Measurements from ENCODE around the gene TSHZ3. TPM values are rescaled to one million over a fixed set of nuclear protein-coding genes. Genes with fewer than 3 reads are reported as not detected.

TSHZ3 gene
- total RNA-seq, 1 experiment from 2014 or later: 3.2 TPM

DNA sequence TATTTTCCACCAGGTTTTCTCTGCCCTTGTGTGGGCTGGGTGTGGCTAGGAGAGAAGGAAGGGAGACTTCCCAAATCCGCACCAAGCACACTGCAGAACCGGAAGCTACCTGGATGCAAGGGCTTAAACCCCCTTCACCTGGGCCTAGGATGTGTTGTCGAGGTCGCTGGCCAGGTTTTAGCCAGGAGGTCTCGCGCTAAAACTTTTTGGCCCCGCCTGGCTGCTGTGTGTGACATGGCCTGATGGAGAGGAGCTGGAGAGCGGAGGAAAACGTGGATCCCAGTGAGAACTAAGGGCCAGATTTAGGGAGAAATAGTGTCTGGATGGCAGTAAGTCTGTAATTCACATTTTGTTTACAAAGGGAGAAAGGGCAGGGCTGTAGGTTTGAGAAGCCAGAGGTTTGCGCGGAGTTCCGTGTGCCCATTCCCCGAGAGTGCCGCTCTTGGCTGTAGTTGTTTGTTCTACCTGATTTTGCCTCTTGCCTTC, 3.1 kb upstream of the TSHZ3 start:
- H3K4me2 ChIP-seq (ENCODE audit: insufficient read depth, insufficient read length, low read length): peak overlapping the region; percentile 94
- no peak overlapping the region for H3K27ac ChIP-seq (ENCODE audit: insufficient read length, low read depth, low read length)
- H3K4ac ChIP-seq (ENCODE audit: low read depth, low read length): no peak overlapping the region
- no peak overlapping the region for H3K14ac ChIP-seq (ENCODE audit: insufficient read depth, low read length)
- H3K23me2 ChIP-seq (ENCODE audit: insufficient read length, low read depth, low read length, poor library complexity, severe bottlenecking): peaks cover 60% of the 10 kb centered on the region
- peaks cover 8% of the 10 kb centered on the region; the same call in 1 of the 2 replicates for H3K79me2 ChIP-seq (ENCODE audit: insufficient read depth, low read length)
- no peak overlapping the region for H3T11ph ChIP-seq (ENCODE audit: low read length)
- DNase-seq: peak; percentile 55
- H3K56ac ChIP-seq (ENCODE audit: insufficient read length, low read depth, low read length): no peak overlapping the region
- H3K79me1 ChIP-seq (ENCODE audit: insufficient read depth, low read depth, low read length, poor library complexity, severe bottlenecking): no peaks in the 10 kb centered on the region
- peaks cover 18% of the 10 kb centered on the region; the same call in 1 of the 2 replicates for H3K4me1 ChIP-seq (ENCODE audit: insufficient read depth, low read length)
- no peak overlapping the region for H2BK15ac ChIP-seq (ENCODE audit: low read depth, low read length)
- no peaks in the 10 kb centered on the region for H3K9me3 ChIP-seq (ENCODE audit: control insufficient read depth, low read depth, low read length)
- Mint-ChIP-seq H3K27ac (no peak overlapping the region; a peak in 1 of 7 replicates), H3K27me3 (ENCODE audit: low read depth) (peaks cover 79% of the 10 kb centered on the region), H3K4me3 (peak overlapping the region; percentile 83 to 90), H3K36me3 (ENCODE audit: insufficient read depth in 1 of 3, low read depth in 3 of 3) (no peaks in the 10 kb centered on the region; a peak in 1 of 7 replicates), H3K4me1 (peaks cover 58 to 61% of the 10 kb centered on the region in 2 experiments), H3K9me3 (no peaks in the 10 kb centered on the region; a peak in 2 of 5 replicates)
- H2AFZ ChIP-seq (ENCODE audit: low read length): no peak overlapping the region
- peaks cover 47% of the 10 kb centered on the region for H3K27me3 ChIP-seq (ENCODE audit: insufficient read depth, low read length)
- no peak overlapping the region for H4K91ac ChIP-seq (ENCODE audit: insufficient read length, low read depth, low read length)
- H2BK12ac ChIP-seq (ENCODE audit: insufficient read length, low read depth, low read length): no peak overlapping the region
- no peak overlapping the region for H2BK120ac ChIP-seq (ENCODE audit: low read depth, low read length, poor library complexity, severe bottlenecking)
- H3K9ac ChIP-seq (ENCODE audit: extremely low read depth, insufficient read length, low read length): peak overlapping the region; percentile 46
- no peak overlapping the region for H4K8ac ChIP-seq (replicated peaks; ENCODE audit: insufficient read length, low read depth, low read length)
- no peak overlapping the region for H2BK20ac ChIP-seq (ENCODE audit: low read depth, low read length, poor library complexity, severe bottlenecking)
- H3K23ac ChIP-seq (ENCODE audit: insufficient read length, low read depth, low read length): no peak overlapping the region
- TF ChIP-seq, protein P1, sequence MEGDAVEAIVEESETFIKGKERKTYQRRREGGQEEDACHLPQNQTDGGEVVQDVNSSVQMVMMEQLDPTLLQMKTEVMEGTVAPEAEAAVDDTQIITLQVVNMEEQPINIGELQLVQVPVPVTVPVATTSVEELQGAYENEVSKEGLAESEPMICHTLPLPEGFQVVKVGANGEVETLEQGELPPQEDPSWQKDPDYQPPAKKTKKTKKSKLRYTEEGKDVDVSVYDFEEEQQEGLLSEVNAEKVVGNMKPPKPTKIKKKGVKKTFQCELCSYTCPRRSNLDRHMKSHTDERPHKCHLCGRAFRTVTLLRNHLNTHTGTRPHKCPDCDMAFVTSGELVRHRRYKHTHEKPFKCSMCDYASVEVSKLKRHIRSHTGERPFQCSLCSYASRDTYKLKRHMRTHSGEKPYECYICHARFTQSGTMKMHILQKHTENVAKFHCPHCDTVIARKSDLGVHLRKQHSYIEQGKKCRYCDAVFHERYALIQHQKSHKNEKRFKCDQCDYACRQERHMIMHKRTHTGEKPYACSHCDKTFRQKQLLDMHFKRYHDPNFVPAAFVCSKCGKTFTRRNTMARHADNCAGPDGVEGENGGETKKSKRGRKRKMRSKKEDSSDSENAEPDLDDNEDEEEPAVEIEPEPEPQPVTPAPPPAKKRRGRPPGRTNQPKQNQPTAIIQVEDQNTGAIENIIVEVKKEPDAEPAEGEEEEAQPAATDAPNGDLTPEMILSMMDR (conservative IDR thresholded peaks at IDR 0.05): no peak
- H2AK5ac ChIP-seq (ENCODE audit: insufficient read length, low read length): no peak overlapping the region
- H4K5ac ChIP-seq (ENCODE audit: insufficient read length, low read depth, low read length): no peak overlapping the region
- no peak overlapping the region for H3K18ac ChIP-seq (ENCODE audit: insufficient read length, low read depth, low read length)
- H4K20me1 ChIP-seq (ENCODE audit: control insufficient read depth, insufficient read depth, insufficient read length): peaks cover 2% of the 10 kb centered on the region
- H2BK5ac ChIP-seq (ENCODE audit: insufficient read length, low read length): no peak overlapping the region
- no CpG with 5 or more reads among the region's 14 CpGs for WGBS (ENCODE audit: extremely low coverage, insufficient read length, low lambda C conversion rate)
